WERI-Rb-1 (cell line): Measurements from ENCODE around the gene SIDT2.

Experiments used
- DNase-seq: peaks from one replicate; pipeline ENCODE4 v3.0.0-alpha.2; 2020
- H3K27ac ChIP-seq: fragments of 250-450 bp; sonication (Bioruptor Pico); 2 replicates; pipeline ENCODE4 v1.5.1; 2020; ENCODE audit warnings: mild to moderate bottlenecking, moderate library complexity
- H3K27me3 ChIP-seq: fragments of 250-450 bp; sonication (Bioruptor Pico); 2 replicates; pipeline ENCODE4 v1.5.1; 2021; ENCODE audit warnings: mild to moderate bottlenecking, low read depth, moderate library complexity; ENCODE audit not compliant: insufficient read depth, severe bottlenecking
- H3K36me3 ChIP-seq: fragments of 250-450 bp; sonication (Bioruptor Pico); 2 replicates; pipeline ENCODE4 v1.5.1; 2020; ENCODE audit warnings: mild to moderate bottlenecking, moderate library complexity
- H3K4me3 ChIP-seq: 2 replicates; pipeline ENCODE4 v1.5.1; 2011; ENCODE audit warnings: low read depth, mild to moderate bottlenecking, control low read depth, low read length
- H3K9me3 ChIP-seq: fragments of 250-450 bp; sonication (Bioruptor Pico); 2 replicates; pipeline ENCODE4 v1.5.1; 2021; ENCODE audit warnings: mild to moderate bottlenecking, moderate library complexity; ENCODE audit not compliant: severe bottlenecking
- TF ChIP-seq, protein P1 (sequence below): IDR thresholded peaks from 2 replicates; pipeline ENCODE4 v1.5.1; 2011; ENCODE audit warnings: low read depth, mild to moderate bottlenecking, control low read depth, inconsistent platforms, low read length

The SIDT2 gene

DNA sequence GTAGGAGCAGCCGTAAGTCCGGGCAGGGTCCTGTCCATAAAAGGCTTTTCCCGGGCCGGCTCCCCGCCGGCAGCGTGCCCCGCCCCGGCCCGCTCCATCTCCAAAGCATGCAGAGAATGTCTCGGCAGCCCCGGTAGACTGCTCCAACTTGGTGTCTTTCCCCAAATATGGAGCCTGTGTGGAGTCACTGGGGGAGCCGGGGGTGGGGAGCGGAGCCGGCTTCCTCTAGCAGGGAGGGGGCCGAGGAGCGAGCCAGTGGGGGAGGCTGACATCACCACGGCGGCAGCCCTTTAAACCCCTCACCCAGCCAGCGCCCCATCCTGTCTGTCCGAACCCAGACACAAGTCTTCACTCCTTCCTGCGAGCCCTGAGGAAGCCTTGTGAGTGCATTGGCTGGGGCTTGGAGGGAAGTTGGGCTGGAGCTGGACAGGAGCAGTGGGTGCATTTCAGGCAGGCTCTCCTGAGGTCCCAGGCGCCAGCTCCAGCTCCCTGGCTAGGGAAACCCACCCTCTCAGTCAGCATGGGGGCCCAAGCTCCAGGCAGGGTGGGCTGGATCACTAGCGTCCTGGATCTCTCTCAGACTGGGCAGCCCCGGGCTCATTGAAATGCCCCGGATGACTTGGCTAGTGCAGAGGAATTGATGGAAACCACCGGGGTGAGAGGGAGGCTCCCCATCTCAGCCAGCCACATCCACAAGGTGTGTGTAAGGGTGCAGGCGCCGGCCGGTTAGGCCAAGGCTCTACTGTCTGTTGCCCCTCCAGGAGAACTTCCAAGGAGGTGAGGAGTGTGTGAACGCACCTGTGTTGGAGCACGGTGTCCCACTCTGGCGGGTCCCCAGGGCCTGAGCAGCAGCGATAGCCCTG, 20.7 kb downstream of the SIDT2 start, which contains the start of gene TAGLN:
TAGLN (plus strand) TSS at position 318 of the 863 bp plus-strand sequence. CDS start 3,644 bp downstream, outside the sequence.
- Histone ChIP-seq H3K27me3 (no peaks in the 10 kb centered on the region), H3K4me3 (no peak within 1 kb of the TSS), H3K9me3 (no peaks in the 10 kb centered on the region), H3K36me3 (peaks cover 1% of the 10 kb centered on the region), H3K27ac (no peak within 1 kb of the TSS)
- no peak for DNase-seq
- TF ChIP-seq, protein P1, sequence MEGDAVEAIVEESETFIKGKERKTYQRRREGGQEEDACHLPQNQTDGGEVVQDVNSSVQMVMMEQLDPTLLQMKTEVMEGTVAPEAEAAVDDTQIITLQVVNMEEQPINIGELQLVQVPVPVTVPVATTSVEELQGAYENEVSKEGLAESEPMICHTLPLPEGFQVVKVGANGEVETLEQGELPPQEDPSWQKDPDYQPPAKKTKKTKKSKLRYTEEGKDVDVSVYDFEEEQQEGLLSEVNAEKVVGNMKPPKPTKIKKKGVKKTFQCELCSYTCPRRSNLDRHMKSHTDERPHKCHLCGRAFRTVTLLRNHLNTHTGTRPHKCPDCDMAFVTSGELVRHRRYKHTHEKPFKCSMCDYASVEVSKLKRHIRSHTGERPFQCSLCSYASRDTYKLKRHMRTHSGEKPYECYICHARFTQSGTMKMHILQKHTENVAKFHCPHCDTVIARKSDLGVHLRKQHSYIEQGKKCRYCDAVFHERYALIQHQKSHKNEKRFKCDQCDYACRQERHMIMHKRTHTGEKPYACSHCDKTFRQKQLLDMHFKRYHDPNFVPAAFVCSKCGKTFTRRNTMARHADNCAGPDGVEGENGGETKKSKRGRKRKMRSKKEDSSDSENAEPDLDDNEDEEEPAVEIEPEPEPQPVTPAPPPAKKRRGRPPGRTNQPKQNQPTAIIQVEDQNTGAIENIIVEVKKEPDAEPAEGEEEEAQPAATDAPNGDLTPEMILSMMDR = no peak

DNA sequence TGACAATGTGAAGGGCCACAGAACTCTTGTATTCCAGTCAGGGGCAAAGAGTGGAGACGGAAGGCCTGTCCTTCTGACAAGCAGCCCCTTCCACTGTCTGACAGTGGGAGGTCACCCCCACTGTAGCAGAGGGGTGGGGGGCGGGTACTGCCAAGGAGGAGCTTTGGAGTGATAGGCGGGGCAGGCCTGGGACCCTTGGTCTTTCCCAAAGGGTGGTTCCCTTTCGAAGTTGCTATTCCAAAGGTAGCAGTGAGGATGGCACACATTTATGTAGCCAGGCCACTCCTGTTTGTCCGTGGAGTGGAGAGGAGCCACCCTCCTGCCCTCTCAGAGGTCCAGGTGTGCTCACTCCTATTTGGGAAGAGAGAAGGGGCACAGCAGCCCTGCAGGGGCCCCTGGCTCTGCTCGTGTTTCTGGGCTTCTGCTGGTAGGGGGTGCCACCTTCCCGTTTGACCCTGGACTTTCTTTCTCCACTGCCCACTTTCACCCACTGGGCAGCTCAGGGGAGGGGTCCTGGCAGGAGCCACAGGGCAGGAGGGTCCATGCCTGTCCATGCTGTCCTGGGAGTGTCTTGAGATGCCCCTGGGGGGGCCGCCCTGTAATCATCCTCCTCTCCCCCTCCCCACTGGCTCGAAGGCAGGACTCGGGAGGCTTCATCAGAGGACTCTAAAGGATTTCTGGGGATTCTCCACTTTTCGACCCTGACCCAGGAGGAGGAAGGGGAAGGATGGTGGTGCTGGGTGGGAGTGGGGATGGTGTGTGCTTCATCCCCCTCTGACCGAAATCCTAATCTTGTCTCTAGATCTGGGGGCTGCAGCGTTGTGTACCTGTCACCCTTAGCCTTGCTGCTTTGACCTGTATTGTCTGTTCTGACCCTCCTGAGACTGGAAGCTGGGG, 21.6 kb downstream of the SIDT2 start:
- TF ChIP-seq, protein P1 = no peak
- Histone ChIP-seq H3K27me3 (no peaks in the 10 kb centered on the region), H3K9me3 (no peaks in the 10 kb centered on the region), H3K36me3 (peaks cover 5% of the 10 kb centered on the region), H3K4me3 (no peak overlapping the region), H3K27ac (no peak overlapping the region)
- DNase-seq = no peak

DNA sequence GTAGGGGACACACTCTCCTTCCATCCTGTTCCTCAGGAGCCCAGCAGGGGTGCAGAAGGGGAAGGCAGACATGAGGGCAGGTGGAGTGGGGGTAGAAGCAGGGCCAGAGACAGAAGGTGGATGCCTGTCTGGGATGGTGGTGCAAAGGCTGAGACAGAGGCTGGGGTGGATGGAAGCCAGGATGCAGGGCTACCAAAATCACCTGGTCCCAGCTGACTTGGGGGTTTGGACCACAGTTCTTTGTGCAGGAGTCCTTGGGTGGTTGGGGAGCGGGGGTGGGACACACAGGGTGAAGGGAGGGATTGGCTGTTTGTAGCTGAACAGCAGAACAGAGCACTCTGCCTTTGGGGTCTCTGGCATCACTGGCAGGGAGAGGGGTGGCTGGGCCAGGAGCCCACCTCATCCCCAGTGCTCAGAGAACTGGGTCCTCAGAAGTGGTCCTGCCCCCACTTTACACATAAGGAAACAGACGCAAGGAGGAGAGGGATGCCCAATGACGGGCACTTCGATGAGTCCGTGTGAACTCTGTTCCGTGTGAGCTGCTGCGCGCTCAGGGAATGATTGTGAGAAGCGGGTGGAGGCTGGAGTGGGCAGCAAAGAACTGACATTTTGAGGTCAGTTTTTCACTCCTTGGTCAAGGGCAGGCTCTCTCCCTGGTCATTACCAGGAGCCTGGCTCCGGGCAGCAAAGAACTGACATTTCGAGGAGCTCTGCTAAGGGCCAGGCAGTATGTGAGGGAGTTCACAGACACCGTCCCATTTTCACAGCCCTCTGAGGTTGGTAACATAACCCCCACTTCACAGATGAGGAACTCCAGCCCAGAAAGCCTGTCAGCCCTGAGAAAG, 22.5 kb downstream of the SIDT2 start:
- TF ChIP-seq, protein P1 = no peak
- Histone ChIP-seq H3K9me3 (no peaks in the 10 kb centered on the region), H3K36me3 (peaks cover 9% of the 10 kb centered on the region), H3K27ac (no peak overlapping the region), H3K27me3 (no peaks in the 10 kb centered on the region), H3K4me3 (no peak overlapping the region)
- no peak for DNase-seq

DNA sequence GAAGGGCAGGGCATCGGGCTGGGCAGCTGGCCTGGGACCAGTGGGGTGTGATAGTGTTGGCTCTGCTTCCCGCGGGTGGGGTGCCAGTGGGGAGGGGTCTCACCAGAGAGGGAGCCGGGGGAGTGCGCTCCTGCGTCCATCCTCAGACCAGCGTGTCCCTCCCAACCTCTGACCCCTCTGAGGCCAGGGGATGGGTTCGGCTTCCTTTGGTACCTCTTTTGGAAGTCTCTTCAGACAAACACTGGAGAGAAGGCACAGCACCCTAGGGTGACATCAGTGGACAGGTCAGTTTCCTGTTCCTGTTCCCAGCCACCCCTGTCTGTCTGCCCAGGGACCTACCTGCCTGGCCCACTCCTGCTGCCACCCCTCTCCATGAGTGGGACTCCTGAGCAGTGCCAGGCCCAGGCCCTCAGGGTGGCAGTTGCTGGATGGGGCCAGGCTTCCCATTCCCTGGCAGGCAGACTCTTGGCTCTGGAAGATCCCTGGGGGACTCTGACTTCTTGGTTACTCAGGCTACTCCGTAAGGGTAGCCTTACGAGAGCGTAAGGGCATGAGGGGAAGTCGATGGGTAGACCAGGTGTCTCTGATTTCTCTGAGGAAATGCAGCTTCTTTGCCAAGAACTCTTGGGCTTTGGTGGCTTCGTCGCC, 23.2 kb downstream of the SIDT2 start:
- TF ChIP-seq, protein P1 = no peak
- DNase-seq = no peak
- Histone ChIP-seq H3K4me3 (no peak overlapping the region), H3K36me3 (peaks cover 9% of the 10 kb centered on the region), H3K27ac (no peak overlapping the region), H3K9me3 (no peaks in the 10 kb centered on the region), H3K27me3 (no peaks in the 10 kb centered on the region)
